Spleen (tissue), 7 donors: Measurements from ENCODE around the gene GPR3.

Source experiments
- CTCF ChIP-seq, 11 experiments: fragments of 200-600 bp in 7 of 11; fragments of 450-650 bp in 4 of 11; sonication (generic) in 4 of 11; IDR thresholded peaks in 8 of 11; conservative IDR thresholded peaks in 3 of 11; 1 replicate in 7 of 11; 2 replicates in 4 of 11; pipeline versions ENCODE4 v1.4.0 to v1.8.0; 2016 to 2021; ENCODE audit warnings: antibody characterized with exemption in 11 of 11, inconsistent platforms in 4 of 11, mild to moderate bottlenecking in 1 of 11
- POLR2AphosphoS5 ChIP-seq, 3 donors: sonication (generic); formaldehyde crosslinking; IDR thresholded peaks; one replicate each; pipeline ENCODE4 v1.5.1; 2017; ENCODE audit warnings: antibody characterized with exemption in 3 of 3
- donor health status: DM: no; HTN: no; CAD: no; lungs with moderate emphysema.
- donor health status: DM: no; HTN: no; CAD: no.
- donor health status: DM: no; HTN: no; CAD: no.

DNA sequence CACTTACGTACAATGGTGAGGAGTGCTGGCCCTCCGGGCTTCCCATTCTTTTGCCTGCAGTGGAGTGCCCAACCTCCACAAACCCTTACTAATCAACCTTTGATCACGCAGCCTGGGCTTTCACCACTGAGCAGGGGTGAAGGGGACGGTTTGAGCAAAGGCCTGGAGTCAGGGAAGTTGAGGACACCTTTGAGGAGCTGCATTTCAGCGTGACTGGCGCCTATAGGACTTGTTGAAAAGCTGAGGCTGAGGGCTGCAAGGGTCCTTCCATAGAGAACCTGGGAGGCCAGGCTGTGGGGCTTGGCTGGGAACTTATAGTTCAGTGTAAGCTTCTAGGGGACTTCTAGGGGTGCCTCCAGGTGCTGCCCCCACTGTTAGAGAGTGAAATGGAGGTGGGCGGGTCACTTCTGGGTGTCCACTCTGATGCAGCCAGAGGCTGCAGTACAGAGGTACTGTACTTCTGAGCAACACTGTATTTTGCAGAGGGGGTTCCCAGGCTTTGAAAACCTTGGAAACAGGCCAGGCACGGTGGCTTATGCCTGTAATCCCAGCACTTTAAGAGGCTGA, 40.8 kb upstream of the GPR3 start:
- TF ChIP-seq POLR2AphosphoS5 (IDR thresholded peaks at IDR 0.05) (no peak), CTCF (IDR thresholded peaks at IDR 0.05 in 8 of 11, conservative IDR thresholded peaks at IDR 0.05 in 3 of 11) (no peak)
